OCI-LY3 (cell line): ENCODE results near the gene IL1R1.

Experiments
- H2AFZ ChIP-seq: fragments of 200-600, 300-600 bp; shearing (Covaris generic); 2 replicates; pipeline ENCODE4 v1.6.0; 2014; ENCODE audit warnings: antibody characterized with exemption, low read depth, low read length
- H3K27ac ChIP-seq: fragments of 200-600, 300-600 bp; sonication (generic); 2 replicates; pipeline ENCODE4 v1.5.1; 2014; ENCODE audit warnings: mild to moderate bottlenecking, low read length, moderate library complexity, mixed read lengths
- H3K27me3 ChIP-seq: fragments of 200-600, 300-600 bp; sonication (generic); 2 replicates; pipeline ENCODE4 v1.6.1; 2014; ENCODE audit warnings: low read depth, low read length, mixed read lengths
- H3K36me3 ChIP-seq: fragments of 200-600, 300-600 bp; sonication (generic); replicated peaks from 2 replicates; pipeline ENCODE3; 2014; ENCODE audit warnings: low read depth, low read length, mixed read lengths
- H3K4me1 ChIP-seq: fragments of 300-600, 200-600 bp; sonication (generic); 2 replicates; pipeline ENCODE4 v1.6.1; 2014; ENCODE audit warnings: low read length, mixed read lengths
- H3K4me2 ChIP-seq: fragments of 200-600, 300-600 bp; sonication (generic); 2 replicates; pipeline ENCODE4 v1.6.1; 2014; ENCODE audit warnings: low read length, mixed read lengths
- H3K4me3 ChIP-seq: fragments of 300-600, 200-600 bp; sonication (generic); 2 replicates; pipeline ENCODE4 v1.5.1; 2014; ENCODE audit warnings: antibody characterized with exemption, mild to moderate bottlenecking, low read length, moderate library complexity
- H3K79me2 ChIP-seq: fragments of 300-600, 200-600 bp; shearing (Covaris generic); 2 replicates; pipeline ENCODE4 v1.6.1; 2014; ENCODE audit warnings: mild to moderate bottlenecking, low read length, mixed read lengths
- H3K9ac ChIP-seq: fragments of 300-600, 200-600 bp; shearing (Covaris generic); 2 replicates; pipeline ENCODE4 v1.6.0; 2014; ENCODE audit warnings: mild to moderate bottlenecking, low read length, moderate library complexity
- H3K9me3 ChIP-seq: fragments of 200-600, 300-600 bp; shearing (Covaris generic); 2 replicates; pipeline ENCODE4 v1.6.1; 2014; ENCODE audit warnings: low read length, mixed read lengths; ENCODE audit not compliant: insufficient read depth
- H4K20me1 ChIP-seq: fragments of 200-600, 300-600 bp; sonication (generic); 2 replicates; pipeline ENCODE4 v1.6.1; 2016; ENCODE audit warnings: low read length, mixed read lengths; ENCODE audit not compliant: insufficient read depth
- EZH2phosphoT487 ChIP-seq: fragments of 200-600 bp; shearing (Covaris generic); IDR thresholded peaks from 2 replicates; pipeline ENCODE4 v1.6.1; 2018; ENCODE audit warnings: antibody characterized with exemption, mixed run types, low read depth
- TF ChIP-seq, protein P1 (sequence below): fragments of 200-600, 300-600 bp; sonication (generic); IDR thresholded peaks from 2 replicates; pipeline ENCODE4 v1.5.1; 2014; ENCODE audit warnings: antibody characterized with exemption, low read length, low read depth

Gene IL1R1

DNA sequence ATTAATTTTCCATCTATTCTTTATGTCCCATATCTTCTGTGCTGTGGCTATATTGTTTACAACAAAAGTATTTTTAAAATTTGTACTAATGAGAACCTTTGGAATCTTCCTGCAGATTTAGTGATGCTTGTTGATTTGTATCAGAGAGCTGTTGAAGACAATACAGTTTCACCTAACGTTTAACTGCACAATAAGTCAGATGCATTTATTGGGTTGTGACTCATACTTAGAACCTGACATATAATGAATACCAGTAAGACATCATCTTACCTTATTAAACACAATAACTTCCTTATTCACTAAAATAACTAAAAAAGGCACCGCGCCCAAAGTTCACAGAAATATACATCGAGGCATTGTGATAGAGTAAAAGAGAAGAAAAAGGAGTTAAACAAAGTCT, 43.8 kb upstream of the IL1R1 start:
- Histone ChIP-seq H3K27ac (no peak overlapping the region), H3K9ac (no peak overlapping the region), H2AFZ (no peak overlapping the region), H3K36me3 (no peaks in the 10 kb centered on the region), H3K4me3 (no peak overlapping the region), H3K9me3 (no peaks in the 10 kb centered on the region), H3K27me3 (no peaks in the 10 kb centered on the region), H3K79me2 (no peaks in the 10 kb centered on the region), H3K4me2 (no peak overlapping the region), H4K20me1 (no peaks in the 10 kb centered on the region), H3K4me1 (peaks cover 5% of the 10 kb centered on the region)
- TF ChIP-seq, protein P1, sequence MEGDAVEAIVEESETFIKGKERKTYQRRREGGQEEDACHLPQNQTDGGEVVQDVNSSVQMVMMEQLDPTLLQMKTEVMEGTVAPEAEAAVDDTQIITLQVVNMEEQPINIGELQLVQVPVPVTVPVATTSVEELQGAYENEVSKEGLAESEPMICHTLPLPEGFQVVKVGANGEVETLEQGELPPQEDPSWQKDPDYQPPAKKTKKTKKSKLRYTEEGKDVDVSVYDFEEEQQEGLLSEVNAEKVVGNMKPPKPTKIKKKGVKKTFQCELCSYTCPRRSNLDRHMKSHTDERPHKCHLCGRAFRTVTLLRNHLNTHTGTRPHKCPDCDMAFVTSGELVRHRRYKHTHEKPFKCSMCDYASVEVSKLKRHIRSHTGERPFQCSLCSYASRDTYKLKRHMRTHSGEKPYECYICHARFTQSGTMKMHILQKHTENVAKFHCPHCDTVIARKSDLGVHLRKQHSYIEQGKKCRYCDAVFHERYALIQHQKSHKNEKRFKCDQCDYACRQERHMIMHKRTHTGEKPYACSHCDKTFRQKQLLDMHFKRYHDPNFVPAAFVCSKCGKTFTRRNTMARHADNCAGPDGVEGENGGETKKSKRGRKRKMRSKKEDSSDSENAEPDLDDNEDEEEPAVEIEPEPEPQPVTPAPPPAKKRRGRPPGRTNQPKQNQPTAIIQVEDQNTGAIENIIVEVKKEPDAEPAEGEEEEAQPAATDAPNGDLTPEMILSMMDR, result no peak
- TF ChIP-seq EZH2phosphoT487, result no peak

DNA sequence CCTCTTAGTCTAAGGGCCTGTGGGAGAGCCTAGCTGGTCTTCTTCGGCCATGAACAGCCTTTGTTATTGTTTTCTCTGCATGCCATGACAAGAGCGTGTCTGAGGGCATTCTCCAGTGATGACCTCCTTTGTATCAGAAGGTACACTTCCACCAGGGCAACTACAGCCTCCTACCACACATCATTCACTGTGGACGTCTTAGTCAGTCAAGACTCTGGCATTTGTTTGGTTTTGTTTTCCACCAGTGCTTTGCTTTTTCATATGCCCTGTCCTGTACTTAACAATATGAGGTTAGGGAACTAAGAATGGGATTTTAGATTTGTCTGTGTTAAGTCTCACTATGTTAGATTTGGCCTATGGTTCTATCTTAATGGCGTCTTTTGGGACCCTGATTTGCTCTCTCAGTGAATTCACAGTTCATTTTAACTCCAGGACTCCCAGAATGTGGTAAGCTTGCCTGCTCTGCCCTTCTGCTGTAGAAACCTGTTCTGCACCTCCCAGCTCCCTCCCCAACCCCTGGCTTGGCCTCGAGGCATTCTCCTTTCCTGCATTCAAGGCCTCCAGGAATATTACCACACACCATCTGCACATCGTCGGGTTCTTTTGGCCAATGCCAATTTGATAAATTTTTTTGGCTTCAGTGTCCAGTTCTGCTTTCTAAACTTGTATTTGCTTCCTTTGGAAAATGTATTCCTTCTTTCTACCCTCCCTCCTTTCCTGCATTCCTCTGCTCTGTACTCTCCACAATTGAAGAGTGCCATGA, 42.8 kb upstream of the IL1R1 start:
- H3K27ac ChIP-seq, result no peak overlapping the region
- H3K4me3 ChIP-seq, result no peak overlapping the region
- H2AFZ ChIP-seq, result no peak overlapping the region
- no peaks in the 10 kb centered on the region for H3K27me3 ChIP-seq
- peaks cover 14% of the 10 kb centered on the region for H3K4me1 ChIP-seq
- H3K4me2 ChIP-seq, result no peak overlapping the region
- H4K20me1 ChIP-seq, result no peaks in the 10 kb centered on the region
- TF ChIP-seq, protein P1, result no peak
- no peak for TF ChIP-seq EZH2phosphoT487
- no peaks in the 10 kb centered on the region for H3K36me3 ChIP-seq
- H3K9me3 ChIP-seq, result no peaks in the 10 kb centered on the region
- no peak overlapping the region for H3K9ac ChIP-seq
- H3K79me2 ChIP-seq, result no peaks in the 10 kb centered on the region

DNA sequence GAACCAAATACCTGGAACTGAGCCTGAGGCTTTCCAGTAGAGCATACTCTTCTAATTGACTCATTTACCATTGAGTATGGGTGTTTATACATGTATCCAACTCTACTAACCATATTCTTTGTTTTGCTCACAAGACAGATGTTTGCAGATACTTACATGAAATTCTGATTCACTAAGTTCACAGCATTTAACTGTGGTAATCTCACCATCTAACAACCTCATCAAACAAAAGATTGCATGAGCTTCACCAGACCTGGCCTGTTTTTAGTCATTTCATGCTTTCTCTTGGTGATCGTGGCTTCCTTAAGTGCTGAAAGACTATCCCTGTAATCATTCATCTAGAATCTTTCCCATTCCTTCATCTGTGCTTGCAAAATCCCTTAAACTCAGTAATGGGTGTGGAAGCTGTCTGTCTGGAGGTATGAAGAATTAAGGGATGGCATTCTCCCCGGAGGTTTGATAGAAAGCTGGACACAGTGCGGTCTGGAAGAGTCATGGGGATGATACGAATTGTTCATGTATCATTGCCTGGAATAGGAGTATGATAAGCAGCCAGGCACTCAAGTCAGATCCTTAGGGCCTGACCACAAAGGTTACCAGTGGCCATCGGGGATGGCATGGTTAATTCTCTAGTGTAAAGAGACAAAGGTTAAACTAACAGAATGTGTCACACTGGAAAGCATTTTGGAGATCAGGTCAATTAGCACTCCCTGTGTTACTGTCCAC, 42.0 kb upstream of the IL1R1 start:
- H4K20me1 ChIP-seq, result no peaks in the 10 kb centered on the region
- no peak overlapping the region for H3K9ac ChIP-seq
- no peaks in the 10 kb centered on the region for H3K36me3 ChIP-seq
- H3K79me2 ChIP-seq, result no peaks in the 10 kb centered on the region
- no peaks in the 10 kb centered on the region for H3K9me3 ChIP-seq
- no peak overlapping the region for H3K4me2 ChIP-seq
- H3K27ac ChIP-seq, result no peak overlapping the region
- no peak overlapping the region for H2AFZ ChIP-seq
- TF ChIP-seq EZH2phosphoT487, result no peak
- TF ChIP-seq, protein P1, result no peak
- peaks cover 18% of the 10 kb centered on the region for H3K4me1 ChIP-seq
- H3K27me3 ChIP-seq, result no peaks in the 10 kb centered on the region
- no peak overlapping the region for H3K4me3 ChIP-seq

DNA sequence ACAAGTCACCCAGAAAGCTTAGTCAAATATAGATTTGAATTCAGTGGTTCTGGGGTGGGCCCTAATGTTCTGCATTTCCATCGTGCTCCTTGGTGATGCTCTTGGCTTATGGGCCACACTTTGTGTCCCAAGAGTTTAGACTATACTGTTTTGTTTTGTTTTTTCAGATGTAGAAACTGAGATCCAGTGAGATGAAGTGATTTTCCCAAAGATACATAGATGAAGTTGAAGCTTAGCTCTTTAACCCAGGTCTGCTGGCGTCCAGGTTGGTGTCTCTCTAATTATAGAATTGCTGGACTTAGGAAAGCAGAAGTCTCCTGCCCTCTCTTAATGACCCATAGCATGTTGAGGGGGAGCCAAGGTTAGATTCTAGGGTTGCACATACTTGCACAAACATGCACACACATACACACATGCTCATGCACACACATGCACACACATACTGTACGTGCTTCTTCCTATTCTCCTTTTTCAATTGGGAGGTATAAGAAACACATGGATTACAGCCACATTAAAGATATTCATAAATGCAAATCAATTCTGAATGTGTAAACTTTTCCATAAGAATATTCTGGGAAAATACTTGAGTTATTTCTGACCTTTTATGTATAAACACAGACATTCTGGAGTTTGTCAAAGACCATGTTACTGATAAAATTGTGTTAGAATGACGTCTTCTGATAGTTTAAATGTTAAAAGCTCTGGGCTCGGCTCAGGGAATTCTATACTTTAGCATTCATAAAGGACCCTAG, 41.3 kb upstream of the IL1R1 start:
- Histone ChIP-seq H3K4me2 (no peak overlapping the region), H3K79me2 (no peaks in the 10 kb centered on the region), H4K20me1 (no peaks in the 10 kb centered on the region), H2AFZ (no peak overlapping the region), H3K9ac (no peak overlapping the region), H3K27me3 (no peaks in the 10 kb centered on the region; the same call in 1 of the 2 replicates), H3K27ac (no peak overlapping the region), H3K4me3 (no peak overlapping the region), H3K4me1 (peaks cover 14% of the 10 kb centered on the region), H3K9me3 (no peaks in the 10 kb centered on the region), H3K36me3 (no peaks in the 10 kb centered on the region)
- no peak for TF ChIP-seq EZH2phosphoT487
- TF ChIP-seq, protein P1, result no peak
